ENCODE data around the gene EPHA8. TPM values are rescaled to one million over a fixed set of nuclear protein-coding genes. Genes with fewer than 3 reads are reported as not detected.
A peak's percentile ranks its signal among the peaks of the same experiment; 100 is the strongest.

Gene EPHA8
- total RNA-seq, 2 donors from 2014 or later: not detected

GRCh38 chr1:22637907-22638445 lies 74.7 kb downstream of the EPHA8 start:
- Histone ChIP-seq H3K4me3 (peak overlapping the region in 1 of 2 donors; percentile 32), H3K27ac (no peak overlapping the region), H3K9me3 (no peaks in the 10 kb centered on the region), H3K27me3 (no peaks in the 10 kb centered on the region), H3K4me1 (peaks cover 0 to 6% of the 10 kb centered on the region in 2 donors), H3K36me3 (no peaks in the 10 kb centered on the region)
- no peak for DNase-seq (ENCODE audit: low spot score)
- TF ChIP-seq, protein P1, sequence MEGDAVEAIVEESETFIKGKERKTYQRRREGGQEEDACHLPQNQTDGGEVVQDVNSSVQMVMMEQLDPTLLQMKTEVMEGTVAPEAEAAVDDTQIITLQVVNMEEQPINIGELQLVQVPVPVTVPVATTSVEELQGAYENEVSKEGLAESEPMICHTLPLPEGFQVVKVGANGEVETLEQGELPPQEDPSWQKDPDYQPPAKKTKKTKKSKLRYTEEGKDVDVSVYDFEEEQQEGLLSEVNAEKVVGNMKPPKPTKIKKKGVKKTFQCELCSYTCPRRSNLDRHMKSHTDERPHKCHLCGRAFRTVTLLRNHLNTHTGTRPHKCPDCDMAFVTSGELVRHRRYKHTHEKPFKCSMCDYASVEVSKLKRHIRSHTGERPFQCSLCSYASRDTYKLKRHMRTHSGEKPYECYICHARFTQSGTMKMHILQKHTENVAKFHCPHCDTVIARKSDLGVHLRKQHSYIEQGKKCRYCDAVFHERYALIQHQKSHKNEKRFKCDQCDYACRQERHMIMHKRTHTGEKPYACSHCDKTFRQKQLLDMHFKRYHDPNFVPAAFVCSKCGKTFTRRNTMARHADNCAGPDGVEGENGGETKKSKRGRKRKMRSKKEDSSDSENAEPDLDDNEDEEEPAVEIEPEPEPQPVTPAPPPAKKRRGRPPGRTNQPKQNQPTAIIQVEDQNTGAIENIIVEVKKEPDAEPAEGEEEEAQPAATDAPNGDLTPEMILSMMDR (IDR thresholded peaks at IDR 0.05): no peak

DNA sequence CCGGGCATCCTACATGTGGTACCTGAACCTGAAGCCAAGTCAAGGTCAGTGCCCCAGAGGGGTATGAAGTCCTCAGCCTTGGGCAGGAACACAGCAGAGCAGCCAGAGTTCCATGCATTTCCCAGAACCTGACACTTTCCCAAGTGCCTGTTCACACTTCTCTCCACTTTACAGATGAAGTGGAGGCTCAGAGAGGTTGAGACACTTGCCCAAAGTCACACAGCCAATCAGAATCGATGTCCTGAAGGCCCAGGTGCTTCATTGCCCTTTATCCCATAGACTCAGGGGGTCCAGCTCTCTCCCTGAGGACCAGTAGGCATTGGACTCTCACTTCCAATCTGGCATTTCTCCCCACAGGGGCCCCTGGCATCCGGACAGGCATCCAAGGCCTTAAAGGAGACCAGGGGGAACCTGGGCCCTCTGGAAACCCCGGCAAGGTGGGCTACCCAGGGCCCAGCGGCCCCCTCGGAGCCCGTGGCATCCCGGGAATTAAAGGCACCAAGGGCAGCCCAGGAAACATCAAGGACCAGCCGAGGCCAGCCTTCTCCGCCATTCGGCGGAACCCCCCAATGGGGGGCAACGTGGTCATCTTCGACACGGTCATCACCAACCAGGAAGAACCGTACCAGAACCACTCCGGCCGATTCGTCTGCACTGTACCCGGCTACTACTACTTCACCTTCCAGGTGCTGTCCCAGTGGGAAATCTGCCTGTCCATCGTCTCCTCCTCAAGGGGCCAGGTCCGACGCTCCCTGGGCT lies 75.4 kb downstream of the EPHA8 start:
- H3K9me3 ChIP-seq: no peaks in the 10 kb centered on the region
- peak overlapping the region in 1 of 2 donors; percentile 32 for H3K4me3 ChIP-seq
- H3K36me3 ChIP-seq: no peaks in the 10 kb centered on the region
- peaks cover 0 to 6% of the 10 kb centered on the region in 2 donors for H3K4me1 ChIP-seq
- DNase-seq (ENCODE audit: low spot score): no peak
- H3K27me3 ChIP-seq: no peaks in the 10 kb centered on the region
- H3K27ac ChIP-seq: no peak overlapping the region
- TF ChIP-seq, protein P1 (IDR thresholded peaks at IDR 0.05): no peak

DNA sequence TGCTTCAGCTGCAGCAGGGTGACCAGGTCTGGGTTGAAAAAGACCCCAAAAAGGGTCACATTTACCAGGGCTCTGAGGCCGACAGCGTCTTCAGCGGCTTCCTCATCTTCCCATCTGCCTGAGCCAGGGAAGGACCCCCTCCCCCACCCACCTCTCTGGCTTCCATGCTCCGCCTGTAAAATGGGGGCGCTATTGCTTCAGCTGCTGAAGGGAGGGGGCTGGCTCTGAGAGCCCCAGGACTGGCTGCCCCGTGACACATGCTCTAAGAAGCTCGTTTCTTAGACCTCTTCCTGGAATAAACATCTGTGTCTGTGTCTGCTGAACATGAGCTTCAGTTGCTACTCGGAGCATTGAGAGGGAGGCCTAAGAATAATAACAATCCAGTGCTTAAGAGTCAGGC lies 76.0 kb downstream of the EPHA8 start:
- no peaks in the 10 kb centered on the region for H3K9me3 ChIP-seq
- H3K36me3 ChIP-seq: no peaks in the 10 kb centered on the region
- TF ChIP-seq, protein P1 (IDR thresholded peaks at IDR 0.05): no peak
- H3K4me1 ChIP-seq: peaks cover 0 to 6% of the 10 kb centered on the region in 2 donors
- DNase-seq (ENCODE audit: low spot score): no peak
- no peaks in the 10 kb centered on the region for H3K27me3 ChIP-seq
- peak overlapping the region in 1 of 2 donors; percentile 32 for H3K4me3 ChIP-seq
- H3K27ac ChIP-seq: no peak overlapping the region

DNA sequence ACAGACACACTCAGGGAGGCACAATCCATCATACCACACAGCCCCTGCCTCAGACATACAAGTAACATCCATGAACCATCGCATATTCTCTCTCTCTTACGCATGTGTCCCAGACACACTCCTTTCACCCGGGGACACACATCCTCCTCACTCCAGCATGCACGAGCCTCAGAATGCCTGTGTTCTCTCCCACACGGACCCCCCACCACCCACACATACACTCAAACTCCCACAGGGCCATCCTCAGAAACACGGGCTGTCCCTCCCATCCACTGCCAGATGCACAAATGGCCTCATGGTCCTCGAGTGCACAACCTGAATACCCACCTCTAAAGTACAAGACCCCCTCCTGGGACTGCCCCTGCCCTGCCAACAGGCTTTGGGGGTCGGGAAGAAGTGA lies 78.0 kb downstream of the EPHA8 start:
- TF ChIP-seq, protein P1 (IDR thresholded peaks at IDR 0.05): no peak
- Histone ChIP-seq H3K4me1 (peaks cover 0 to 6% of the 10 kb centered on the region in 2 donors), H3K27me3 (no peaks in the 10 kb centered on the region), H3K4me3 (no peak overlapping the region), H3K9me3 (no peaks in the 10 kb centered on the region), H3K36me3 (no peaks in the 10 kb centered on the region), H3K27ac (no peak overlapping the region)
- DNase-seq (ENCODE audit: low spot score): no peak

GRCh38 chr1:22641906-22642636 lies 78.8 kb downstream of the EPHA8 start:
- no peaks in the 10 kb centered on the region for H3K27me3 ChIP-seq

More at GRCh38 chr1:22641906-22642636, 78.8 kb downstream of the EPHA8 start:
- Histone ChIP-seq H3K4me3 (no peak overlapping the region), H3K9me3 (no peaks in the 10 kb centered on the region), H3K36me3 (no peaks in the 10 kb centered on the region), H3K4me1 (peaks cover 0 to 6% of the 10 kb centered on the region in 2 donors), H3K27ac (no peak overlapping the region)
- DNase-seq (ENCODE audit: low spot score): peak; percentile 76
- TF ChIP-seq, protein P1 (IDR thresholded peaks at IDR 0.05): peak; percentile 84 to 92

All from right atrium auricular region (tissue), 2 donors.